Measurements from ENCODE around the gene CCDC32. TPM values are rescaled to one million over a fixed set of nuclear protein-coding genes. Genes with fewer than 3 reads are reported as not detected.

CCDC32 gene
- total and polyA plus RNA-seq, 2 of the 13 experiments (the other 11 are each of a cell fraction or from before 2014, with no cell fraction given) = 10.8 to 23.2 TPM

DNA sequence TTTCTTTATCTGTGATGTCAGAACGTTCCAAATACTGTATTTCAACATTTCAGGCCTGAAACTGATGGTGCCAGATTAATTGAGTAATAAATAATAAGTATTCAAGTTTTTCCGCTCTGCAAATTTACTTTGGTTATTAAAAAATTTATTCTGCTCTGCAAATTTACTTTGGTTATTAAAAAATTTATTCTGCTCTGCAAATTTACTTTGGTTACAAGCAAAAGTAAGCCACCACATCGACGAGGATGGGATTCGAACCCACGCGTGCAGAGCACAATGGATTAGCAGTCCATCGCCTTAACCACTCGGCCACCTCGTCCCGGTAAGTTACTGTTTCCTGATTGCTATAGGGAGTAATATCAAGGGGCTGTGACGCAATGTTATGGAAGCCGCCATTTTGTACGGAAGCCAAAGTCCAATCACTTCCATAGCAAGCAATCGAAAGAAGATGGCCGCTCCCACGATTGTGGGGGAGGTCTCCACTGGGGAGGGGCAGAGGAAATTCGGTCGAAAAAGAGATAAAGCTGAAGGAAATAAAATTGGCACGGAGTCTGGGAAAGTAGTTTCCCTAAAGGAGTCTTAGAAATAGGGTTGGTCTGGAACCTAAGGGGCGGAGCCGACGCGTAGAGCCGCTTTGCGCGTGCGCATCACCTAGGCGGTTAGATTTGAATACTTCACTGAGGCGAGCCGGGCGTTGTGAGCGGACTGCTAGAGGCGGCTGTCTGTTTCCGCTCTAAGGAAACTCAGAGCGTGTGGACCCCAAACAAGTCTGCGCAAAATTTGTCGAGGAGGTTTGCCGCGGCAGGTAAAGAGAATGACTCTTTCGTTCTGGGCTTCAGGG is 29.0 kb upstream of the CCDC32 start, which contains the start of gene KNL1 (continued):
- TF ChIP-seq, protein P1, sequence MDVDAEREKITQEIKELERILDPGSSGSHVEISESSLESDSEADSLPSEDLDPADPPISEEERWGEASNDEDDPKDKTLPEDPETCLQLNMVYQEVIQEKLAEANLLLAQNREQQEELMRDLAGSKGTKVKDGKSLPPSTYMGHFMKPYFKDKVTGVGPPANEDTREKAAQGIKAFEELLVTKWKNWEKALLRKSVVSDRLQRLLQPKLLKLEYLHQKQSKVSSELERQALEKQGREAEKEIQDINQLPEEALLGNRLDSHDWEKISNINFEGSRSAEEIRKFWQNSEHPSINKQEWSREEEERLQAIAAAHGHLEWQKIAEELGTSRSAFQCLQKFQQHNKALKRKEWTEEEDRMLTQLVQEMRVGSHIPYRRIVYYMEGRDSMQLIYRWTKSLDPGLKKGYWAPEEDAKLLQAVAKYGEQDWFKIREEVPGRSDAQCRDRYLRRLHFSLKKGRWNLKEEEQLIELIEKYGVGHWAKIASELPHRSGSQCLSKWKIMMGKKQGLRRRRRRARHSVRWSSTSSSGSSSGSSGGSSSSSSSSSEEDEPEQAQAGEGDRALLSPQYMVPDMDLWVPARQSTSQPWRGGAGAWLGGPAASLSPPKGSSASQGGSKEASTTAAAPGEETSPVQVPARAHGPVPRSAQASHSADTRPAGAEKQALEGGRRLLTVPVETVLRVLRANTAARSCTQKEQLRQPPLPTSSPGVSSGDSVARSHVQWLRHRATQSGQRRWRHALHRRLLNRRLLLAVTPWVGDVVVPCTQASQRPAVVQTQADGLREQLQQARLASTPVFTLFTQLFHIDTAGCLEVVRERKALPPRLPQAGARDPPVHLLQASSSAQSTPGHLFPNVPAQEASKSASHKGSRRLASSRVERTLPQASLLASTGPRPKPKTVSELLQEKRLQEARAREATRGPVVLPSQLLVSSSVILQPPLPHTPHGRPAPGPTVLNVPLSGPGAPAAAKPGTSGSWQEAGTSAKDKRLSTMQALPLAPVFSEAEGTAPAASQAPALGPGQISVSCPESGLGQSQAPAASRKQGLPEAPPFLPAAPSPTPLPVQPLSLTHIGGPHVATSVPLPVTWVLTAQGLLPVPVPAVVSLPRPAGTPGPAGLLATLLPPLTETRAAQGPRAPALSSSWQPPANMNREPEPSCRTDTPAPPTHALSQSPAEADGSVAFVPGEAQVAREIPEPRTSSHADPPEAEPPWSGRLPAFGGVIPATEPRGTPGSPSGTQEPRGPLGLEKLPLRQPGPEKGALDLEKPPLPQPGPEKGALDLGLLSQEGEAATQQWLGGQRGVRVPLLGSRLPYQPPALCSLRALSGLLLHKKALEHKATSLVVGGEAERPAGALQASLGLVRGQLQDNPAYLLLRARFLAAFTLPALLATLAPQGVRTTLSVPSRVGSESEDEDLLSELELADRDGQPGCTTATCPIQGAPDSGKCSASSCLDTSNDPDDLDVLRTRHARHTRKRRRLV (CRISPR knock-in tag; IDR thresholded peaks at IDR 0.05) = no peak
- TF ChIP-seq MLXIP (CRISPR knock-in tag; IDR thresholded peaks at IDR 0.05; ENCODE audit: borderline replicate concordance) (no peak), ETV6 (CRISPR knock-in tag; conservative IDR thresholded peaks at IDR 0.05) (no peak), YEATS4 (CRISPR knock-in tag; IDR thresholded peaks at IDR 0.05; ENCODE audit: borderline replicate concordance) (peak; percentile 67; the same call in 1 of the 2 replicates), NKX3-1 (CRISPR knock-in tag; IDR thresholded peaks at IDR 0.05) (no peak; the same call in 1 of the 2 replicates), SMAD9 (CRISPR knock-in tag; IDR thresholded peaks at IDR 0.05) (no peak), HES4 (CRISPR knock-in tag; IDR thresholded peaks at IDR 0.05; ENCODE audit: borderline replicate concordance) (0 out of 2 replicates have a peak, but pooled peaks have one; percentile 41), ZNF556 (CRISPR knock-in tag; IDR thresholded peaks at IDR 0.05; ENCODE audit: borderline replicate concordance) (peak; percentile 90; the same call in 1 of the 2 replicates), FOXK2 (IDR thresholded peaks at IDR 0.05) (no peak), ZNF780A (CRISPR knock-in tag; IDR thresholded peaks at IDR 0.05) (0 out of 2 replicates have a peak, but pooled peaks have one; percentile 58), HNRNPK (IDR thresholded peaks at IDR 0.05; ENCODE audit: low read depth, low read length, poor library complexity, severe bottlenecking) (no peak), ARNTL (CRISPR knock-in tag; IDR thresholded peaks at IDR 0.05) (0 out of 2 replicates have a peak, but pooled peaks have one; percentile 44), MIER3 (CRISPR knock-in tag; IDR thresholded peaks at IDR 0.05; ENCODE audit: borderline replicate concordance) (peak; percentile 55; the same call in 1 of the 2 replicates), SMC3 (IDR thresholded peaks at IDR 0.05; ENCODE audit: low read length) (peak; percentile 52; the same call in 1 of the 2 replicates), ADNP (CRISPR knock-in tag; IDR thresholded peaks at IDR 0.05) (0 out of 2 replicates have a peak, but pooled peaks have one; percentile 38), TCF12 (IDR thresholded peaks at IDR 0.05) (no peak), TCF12 (CRISPR knock-in tag; IDR thresholded peaks at IDR 0.05) (no peak), SRSF1 (optimal IDR thresholded peaks at IDR 0.05; ENCODE audit: low read depth, low read length) (no peak), SOX13 (IDR thresholded peaks at IDR 0.05) (no peak), SOX13 (CRISPR knock-in tag; conservative IDR thresholded peaks at IDR 0.05 in 1 of 2, IDR thresholded peaks at IDR 0.05 in 1 of 2) (peak in 1 of 2 experiments; percentile 44; a peak in 1 of 4 replicates)
